ENCODE results near the gene CNTNAP2.

Gene CNTNAP2

GRCh38 chr7:148014541-148014940 lies 1897.9 kb downstream of the CNTNAP2 start:
- no peak overlapping the region for H3K4me3 ChIP-seq (replicated peaks; ENCODE audit: low read depth, low read length)
- DNase-seq (ENCODE audit: extremely low read depth, low read depth), result no peak
- TF ChIP-seq, protein P1, sequence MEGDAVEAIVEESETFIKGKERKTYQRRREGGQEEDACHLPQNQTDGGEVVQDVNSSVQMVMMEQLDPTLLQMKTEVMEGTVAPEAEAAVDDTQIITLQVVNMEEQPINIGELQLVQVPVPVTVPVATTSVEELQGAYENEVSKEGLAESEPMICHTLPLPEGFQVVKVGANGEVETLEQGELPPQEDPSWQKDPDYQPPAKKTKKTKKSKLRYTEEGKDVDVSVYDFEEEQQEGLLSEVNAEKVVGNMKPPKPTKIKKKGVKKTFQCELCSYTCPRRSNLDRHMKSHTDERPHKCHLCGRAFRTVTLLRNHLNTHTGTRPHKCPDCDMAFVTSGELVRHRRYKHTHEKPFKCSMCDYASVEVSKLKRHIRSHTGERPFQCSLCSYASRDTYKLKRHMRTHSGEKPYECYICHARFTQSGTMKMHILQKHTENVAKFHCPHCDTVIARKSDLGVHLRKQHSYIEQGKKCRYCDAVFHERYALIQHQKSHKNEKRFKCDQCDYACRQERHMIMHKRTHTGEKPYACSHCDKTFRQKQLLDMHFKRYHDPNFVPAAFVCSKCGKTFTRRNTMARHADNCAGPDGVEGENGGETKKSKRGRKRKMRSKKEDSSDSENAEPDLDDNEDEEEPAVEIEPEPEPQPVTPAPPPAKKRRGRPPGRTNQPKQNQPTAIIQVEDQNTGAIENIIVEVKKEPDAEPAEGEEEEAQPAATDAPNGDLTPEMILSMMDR (IDR thresholded peaks at IDR 0.05; ENCODE audit: low read depth, low read length, missing control alignments), result no peak

- no peak overlapping the region for H3K4me3 ChIP-seq (replicated peaks; ENCODE audit: low read depth, low read length)
- DNase-seq (ENCODE audit: extremely low read depth, low read depth), result no peak
- TF ChIP-seq, protein P1 (IDR thresholded peaks at IDR 0.05; ENCODE audit: low read depth, low read length, missing control alignments), result no peak
These were observed 1900.5 kb downstream of the CNTNAP2 start for GRCh38 chr7:148017126-148017525.

DNA sequence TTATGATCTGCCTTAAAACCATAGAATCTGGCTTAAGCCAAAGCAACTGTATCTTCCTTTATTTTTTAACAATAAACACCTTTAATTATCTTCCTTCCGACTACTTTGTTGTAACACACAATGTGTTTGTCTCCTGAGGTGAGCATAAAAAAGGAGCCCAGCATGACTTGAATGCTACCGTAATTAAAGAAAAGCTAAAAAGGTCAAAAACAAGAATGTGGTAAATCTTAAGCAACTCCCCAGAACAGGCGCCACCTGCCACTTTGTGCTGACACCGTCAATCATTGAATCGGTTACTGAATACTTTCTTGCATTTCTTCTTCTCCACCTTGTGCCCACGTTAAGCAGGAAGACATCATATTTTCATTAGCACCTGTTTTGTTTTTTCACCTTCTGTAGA lies 1904.1 kb downstream of the CNTNAP2 start:
- TF ChIP-seq, protein P1 (IDR thresholded peaks at IDR 0.05; ENCODE audit: low read depth, low read length, missing control alignments), result no peak
- no peak for DNase-seq (ENCODE audit: extremely low read depth, low read depth)
- H3K4me3 ChIP-seq (replicated peaks; ENCODE audit: low read depth, low read length), result no peak overlapping the region

DNA sequence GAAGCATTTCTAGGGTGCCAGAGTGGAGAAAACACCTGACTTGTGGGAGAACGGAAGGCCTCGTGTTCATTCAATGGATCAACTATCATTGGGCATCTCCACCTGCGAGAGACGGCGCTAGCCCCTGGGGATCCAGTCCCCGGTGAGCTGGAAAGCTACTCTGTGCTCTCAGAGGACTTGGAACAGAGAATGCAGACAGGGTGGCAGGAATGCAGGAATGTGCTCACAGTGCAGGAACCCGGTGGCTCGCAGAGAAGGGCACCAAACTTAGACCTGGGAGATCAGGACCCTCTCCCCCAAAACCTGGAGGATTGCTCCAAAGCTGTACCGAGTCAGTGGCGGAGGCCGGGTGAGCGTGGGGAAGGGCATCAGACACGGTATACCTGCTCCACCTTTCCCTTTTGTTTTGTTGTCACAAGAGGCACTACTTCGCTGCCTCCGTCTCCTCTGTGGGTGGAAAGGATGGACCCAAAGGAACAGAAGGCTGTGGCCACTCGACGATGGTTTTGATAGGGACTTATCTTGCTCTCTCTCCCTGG lies 1905.0 kb downstream of the CNTNAP2 start:
- DNase-seq (ENCODE audit: extremely low read depth, low read depth), result no peak
- TF ChIP-seq, protein P1 (IDR thresholded peaks at IDR 0.05; ENCODE audit: low read depth, low read length, missing control alignments), result no peak
- H3K4me3 ChIP-seq (replicated peaks; ENCODE audit: low read depth, low read length), result no peak overlapping the region

DNA sequence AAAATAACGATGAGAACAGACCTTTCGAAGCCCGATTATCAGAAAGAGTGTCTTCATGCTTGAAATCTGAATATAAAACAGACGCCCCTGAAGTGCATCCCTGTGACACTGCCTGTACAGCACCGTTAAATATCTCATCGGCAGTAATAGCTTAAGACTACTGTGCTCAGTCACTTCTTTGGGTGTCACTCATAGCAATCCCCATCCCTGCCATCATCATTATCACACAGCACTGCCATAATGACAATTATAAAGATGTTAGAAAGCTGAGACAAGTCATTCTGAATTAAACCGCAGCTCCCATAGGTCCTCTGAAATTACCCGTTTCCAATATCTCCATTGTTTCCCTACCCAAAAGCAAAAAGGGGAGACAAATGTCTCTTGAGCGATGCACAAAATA lies 1906.2 kb downstream of the CNTNAP2 start:
- TF ChIP-seq, protein P1 (IDR thresholded peaks at IDR 0.05; ENCODE audit: low read depth, low read length, missing control alignments), result no peak
- no peak overlapping the region for H3K4me3 ChIP-seq (replicated peaks; ENCODE audit: low read depth, low read length)
- no peak for DNase-seq (ENCODE audit: extremely low read depth, low read depth)

- no peak overlapping the region for H3K4me3 ChIP-seq (replicated peaks; ENCODE audit: low read depth, low read length)
- TF ChIP-seq, protein P1 (IDR thresholded peaks at IDR 0.05; ENCODE audit: low read depth, low read length, missing control alignments), result no peak
- no peak for DNase-seq (ENCODE audit: extremely low read depth, low read depth)
These were observed 1910.1 kb downstream of the CNTNAP2 start for GRCh38 chr7:148026713-148027112.

- no peak for DNase-seq (ENCODE audit: extremely low read depth, low read depth)
- TF ChIP-seq, protein P1 (IDR thresholded peaks at IDR 0.05; ENCODE audit: low read depth, low read length, missing control alignments), result no peak
- H3K4me3 ChIP-seq (replicated peaks; ENCODE audit: low read depth, low read length), result no peak overlapping the region
These were observed 1911.6 kb downstream of the CNTNAP2 start for GRCh38 chr7:148028165-148028564.
